Measurements from ENCODE around the gene CD48.
"Not testable (repeated sequence)": the region's sequence is repeated elsewhere in the genome, so short reads cannot be mapped to it uniquely, and the experiment has no call there.

CD48 gene

DNA sequence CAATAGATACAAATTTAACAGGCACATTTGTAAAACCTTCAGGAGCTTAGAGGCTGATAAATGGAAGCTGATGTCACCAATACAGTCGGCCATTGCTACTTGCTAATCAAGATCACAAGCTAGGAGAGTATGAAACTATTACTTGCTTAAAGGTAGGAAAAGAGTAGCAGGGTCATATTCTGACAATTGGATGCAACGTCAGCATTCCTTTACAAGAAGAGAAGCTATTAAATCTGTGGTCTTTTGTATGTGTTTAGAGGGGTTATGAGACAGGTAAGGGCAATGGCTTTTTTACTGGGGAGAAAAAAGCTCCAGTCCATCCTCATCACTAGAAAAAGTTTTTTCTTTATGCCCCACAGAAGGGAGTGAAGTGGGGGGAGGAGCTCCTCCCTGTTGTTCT is 11.7 kb upstream of the CD48 start:
- Histone ChIP-seq H3K4me1 (ENCODE audit: control insufficient read depth, low read depth, low read length) (peaks cover 9% of the 10 kb centered on the region), H3K9ac (ENCODE audit: low read length) (no peak overlapping the region), H3K36me3 (ENCODE audit: control insufficient read depth, low read depth, low read length) (no peaks in the 10 kb centered on the region), H3K4me3 (ENCODE audit: low read length) (no peak overlapping the region), H3K9me3 (ENCODE audit: control insufficient read depth, low read depth, low read length) (no peaks in the 10 kb centered on the region), H3K27me3 (ENCODE audit: control insufficient read depth, insufficient read depth, low read length) (no peaks in the 10 kb centered on the region), H3K27ac (ENCODE audit: low read length) (no peak overlapping the region)

DNA sequence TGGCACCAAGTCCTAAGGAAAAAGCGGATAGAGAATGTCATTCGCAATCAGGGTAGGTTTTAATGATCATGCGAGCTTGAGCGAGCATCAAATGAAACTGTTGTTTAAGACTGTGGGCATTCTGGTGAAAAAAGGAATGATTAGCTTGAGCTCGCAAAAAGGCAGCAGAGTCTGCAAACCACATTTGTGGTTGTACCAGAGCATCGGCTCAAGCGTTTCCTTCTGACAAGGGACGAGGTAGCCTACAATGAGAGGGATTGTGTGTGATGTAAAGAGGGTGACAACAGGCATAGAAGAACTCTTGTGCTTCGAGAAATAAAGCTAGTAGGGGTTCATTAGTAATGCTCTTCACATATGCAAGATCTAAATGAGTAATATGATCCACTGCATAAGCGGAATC is 11.1 kb upstream of the CD48 start:
- Histone ChIP-seq H3K9ac (ENCODE audit: low read length) (no peak overlapping the region), H3K4me3 (ENCODE audit: low read length) (no peak overlapping the region), H3K36me3 (ENCODE audit: control insufficient read depth, low read depth, low read length) (no peaks in the 10 kb centered on the region), H3K27ac (ENCODE audit: low read length) (no peak overlapping the region), H3K9me3 (ENCODE audit: control insufficient read depth, low read depth, low read length) (no peaks in the 10 kb centered on the region), H3K27me3 (ENCODE audit: control insufficient read depth, insufficient read depth, low read length) (no peaks in the 10 kb centered on the region), H3K4me1 (ENCODE audit: control insufficient read depth, low read depth, low read length) (peaks cover 9% of the 10 kb centered on the region)

DNA sequence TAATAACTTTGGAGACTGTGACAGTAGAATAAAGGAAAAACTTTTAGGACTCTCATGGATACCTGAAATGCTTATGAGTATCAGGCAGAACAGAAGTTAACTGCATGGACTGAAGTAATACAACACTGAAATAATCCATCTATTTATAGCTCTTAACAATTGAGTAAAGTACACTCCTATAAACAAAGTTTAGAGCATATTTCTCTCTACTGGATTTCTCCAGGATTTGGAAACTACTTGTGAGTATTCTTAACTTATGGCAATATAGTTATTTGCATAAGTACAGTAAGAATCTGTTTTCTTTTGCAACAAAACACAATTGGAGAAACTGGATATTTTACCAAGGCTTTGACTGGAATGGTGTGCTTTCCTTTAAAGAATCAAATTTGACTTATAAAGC is 9.9 kb upstream of the CD48 start:
- no peaks in the 10 kb centered on the region for H3K9me3 ChIP-seq (ENCODE audit: control insufficient read depth, low read depth, low read length)
- H3K9ac ChIP-seq (ENCODE audit: low read length): no peak overlapping the region
- no peaks in the 10 kb centered on the region for H3K27me3 ChIP-seq (ENCODE audit: control insufficient read depth, insufficient read depth, low read length)
- H3K27ac ChIP-seq (ENCODE audit: low read length): no peak overlapping the region
- H3K36me3 ChIP-seq (ENCODE audit: control insufficient read depth, low read depth, low read length): no peaks in the 10 kb centered on the region
- no peak overlapping the region for H3K4me3 ChIP-seq (ENCODE audit: low read length)
- peaks cover 7% of the 10 kb centered on the region for H3K4me1 ChIP-seq (ENCODE audit: control insufficient read depth, low read depth, low read length)

DNA sequence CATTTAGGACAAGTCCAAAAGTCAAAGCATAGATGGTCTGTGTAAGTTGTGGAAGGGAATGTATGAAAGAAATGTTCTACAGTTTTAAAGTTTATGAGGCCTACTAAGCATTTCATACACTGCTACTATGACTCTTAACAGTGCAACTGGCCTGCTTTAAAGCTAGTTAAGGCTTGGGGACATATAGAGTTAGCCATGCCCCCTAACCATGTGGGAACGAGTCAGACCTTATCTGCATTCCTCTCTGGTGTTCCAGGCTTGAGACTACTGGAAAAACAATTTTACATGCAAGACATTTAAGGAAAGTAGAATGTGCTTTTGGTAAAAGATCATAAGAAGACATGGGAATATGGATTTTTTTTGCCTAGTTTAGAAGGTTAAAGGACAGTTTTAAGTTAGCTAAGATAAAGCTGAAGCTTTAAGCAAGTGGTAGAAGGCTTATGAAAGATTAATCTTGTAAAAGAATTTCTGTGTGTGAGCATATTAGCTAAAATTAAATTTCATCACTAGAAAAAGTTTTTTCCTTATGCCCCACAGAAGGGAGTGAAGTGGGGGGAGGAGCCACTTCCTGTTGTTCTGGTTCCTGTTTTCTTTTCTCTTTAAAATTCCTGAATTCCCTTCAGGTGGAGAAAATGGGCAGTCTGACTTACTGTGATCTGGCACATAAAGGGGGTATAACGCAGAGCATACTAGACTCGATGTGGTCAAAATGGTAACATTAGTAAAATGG is 8.9 kb upstream of the CD48 start:
- H3K4me1 ChIP-seq (ENCODE audit: control insufficient read depth, low read depth, low read length): no peaks in the 10 kb centered on the region
- no peak overlapping the region for H3K27ac ChIP-seq (ENCODE audit: low read length)
- H3K9ac ChIP-seq (ENCODE audit: low read length): no peak overlapping the region
- no peak overlapping the region for H3K4me3 ChIP-seq (ENCODE audit: low read length)
- no peaks in the 10 kb centered on the region for H3K27me3 ChIP-seq (ENCODE audit: control insufficient read depth, insufficient read depth, low read length)
- no peaks in the 10 kb centered on the region for H3K9me3 ChIP-seq (ENCODE audit: control insufficient read depth, low read depth, low read length)
- no peaks in the 10 kb centered on the region for H3K36me3 ChIP-seq (ENCODE audit: control insufficient read depth, low read depth, low read length)

- Histone ChIP-seq H3K27me3 (ENCODE audit: control insufficient read depth, insufficient read depth, low read length) (no peaks in the 10 kb centered on the region), H3K4me1 (ENCODE audit: control insufficient read depth, low read depth, low read length) (no peaks in the 10 kb centered on the region), H3K4me3 (ENCODE audit: low read length) (no peak overlapping the region), H3K36me3 (ENCODE audit: control insufficient read depth, low read depth, low read length) (no peaks in the 10 kb centered on the region), H3K9ac (ENCODE audit: low read length) (no peak overlapping the region), H3K9me3 (ENCODE audit: control insufficient read depth, low read depth, low read length) (no peaks in the 10 kb centered on the region), H3K27ac (ENCODE audit: low read length) (no peak overlapping the region)
Measured at GRCh38 chr1:160718210-160718609, 6.6 kb upstream of the CD48 start.

GRCh38 chr1:160717306-160717705 is 5.7 kb upstream of the CD48 start:
- Histone ChIP-seq H3K27me3 (ENCODE audit: control insufficient read depth, insufficient read depth, low read length) (no peaks in the 10 kb centered on the region), H3K36me3 (ENCODE audit: control insufficient read depth, low read depth, low read length) (no peaks in the 10 kb centered on the region), H3K4me3 (ENCODE audit: low read length) (no peak overlapping the region), H3K9ac (ENCODE audit: low read length) (no peak overlapping the region), H3K9me3 (ENCODE audit: control insufficient read depth, low read depth, low read length) (no peaks in the 10 kb centered on the region), H3K4me1 (ENCODE audit: control insufficient read depth, low read depth, low read length) (no peaks in the 10 kb centered on the region), H3K27ac (ENCODE audit: low read length) (no peak overlapping the region)

DNA sequence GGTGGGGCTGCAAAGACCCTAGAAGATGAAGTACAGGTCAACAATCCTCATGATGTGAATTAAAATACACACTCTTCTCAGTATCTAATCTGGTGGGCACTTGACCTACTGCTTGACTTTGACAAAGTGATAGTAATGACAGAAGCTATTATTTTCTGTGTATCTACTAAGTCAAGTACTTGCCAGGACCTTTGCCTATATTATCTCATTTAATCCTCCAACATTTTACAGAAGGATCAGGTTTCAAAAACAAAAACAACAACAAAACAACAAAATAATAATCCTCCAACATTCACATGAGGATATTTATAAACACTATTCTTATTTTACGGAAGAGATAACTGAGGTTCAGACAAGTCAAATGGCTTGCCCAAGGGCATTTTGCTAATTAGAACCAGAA is 4.4 kb upstream of the CD48 start:
- H3K27ac ChIP-seq (ENCODE audit: low read length): no peak overlapping the region
- no peak overlapping the region for H3K4me3 ChIP-seq (ENCODE audit: low read length)
- no peak overlapping the region for H3K9ac ChIP-seq (ENCODE audit: low read length)
- no peaks in the 10 kb centered on the region for H3K27me3 ChIP-seq (ENCODE audit: control insufficient read depth, insufficient read depth, low read length)
- no peaks in the 10 kb centered on the region for H3K9me3 ChIP-seq (ENCODE audit: control insufficient read depth, low read depth, low read length)
- no peaks in the 10 kb centered on the region for H3K4me1 ChIP-seq (ENCODE audit: control insufficient read depth, low read depth, low read length)
- no peaks in the 10 kb centered on the region for H3K36me3 ChIP-seq (ENCODE audit: control insufficient read depth, low read depth, low read length)

DNA sequence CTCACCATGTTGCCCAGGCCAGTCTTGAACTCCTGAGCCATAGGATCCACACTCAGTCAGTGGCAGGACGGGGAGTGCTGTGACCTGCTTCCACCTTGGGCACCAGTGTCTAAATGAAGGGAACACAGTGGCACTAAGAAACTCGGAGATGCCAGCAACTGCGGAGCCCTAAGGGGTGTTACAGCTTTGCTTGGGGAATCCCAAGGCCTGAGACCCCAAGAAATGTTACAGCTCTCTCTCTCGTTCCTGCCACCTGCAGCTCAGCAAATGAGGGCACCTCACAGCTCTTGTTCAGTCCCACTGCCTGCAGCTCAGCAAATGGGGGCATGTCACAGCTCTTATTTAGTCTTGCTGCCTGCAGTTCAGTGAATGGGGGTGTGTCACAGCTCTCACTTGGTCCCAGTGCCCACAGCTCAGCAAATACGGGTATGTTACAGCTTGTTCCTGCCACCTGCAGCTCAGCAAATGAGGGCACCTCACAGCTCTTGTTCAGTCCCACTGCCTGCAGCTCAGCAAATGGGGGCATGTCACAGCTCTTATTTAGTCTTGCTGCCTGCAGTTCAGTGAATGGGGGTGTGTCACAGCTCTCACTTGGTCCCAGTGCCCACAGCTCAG is 2.5 kb upstream of the CD48 start:
- H3K27ac ChIP-seq (ENCODE audit: low read length); H3K36me3 ChIP-seq (ENCODE audit: control insufficient read depth, low read depth, low read length); H3K9me3 ChIP-seq (ENCODE audit: control insufficient read depth, low read depth, low read length); H3K4me1 ChIP-seq (ENCODE audit: control insufficient read depth, low read depth, low read length); H3K27me3 ChIP-seq (ENCODE audit: control insufficient read depth, insufficient read depth, low read length); H3K4me3 ChIP-seq (ENCODE audit: low read length); H3K9ac ChIP-seq (ENCODE audit: low read length): not testable (repeated sequence)

DNA sequence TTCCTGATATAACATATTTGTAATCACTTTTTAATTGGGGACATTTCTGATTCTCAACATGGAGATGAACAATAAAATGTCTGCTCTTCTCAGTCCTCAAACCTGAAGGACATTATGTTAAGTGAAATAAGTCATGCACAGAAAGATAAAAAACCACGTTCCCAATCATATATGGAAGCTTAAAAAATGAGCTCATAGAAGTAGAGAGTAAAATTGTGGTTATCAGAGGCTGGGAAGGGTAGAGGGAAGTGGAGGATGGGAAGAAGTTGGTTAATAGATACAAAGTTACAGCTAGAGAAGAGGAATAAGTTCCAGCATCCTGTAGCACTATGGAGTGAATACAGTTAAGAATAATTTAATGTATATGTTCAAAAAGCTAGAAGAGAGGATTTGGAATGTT is 1.5 kb upstream of the CD48 start:
- no peak overlapping the region for H3K27ac ChIP-seq (ENCODE audit: low read length)
- no peaks in the 10 kb centered on the region for H3K36me3 ChIP-seq (ENCODE audit: control insufficient read depth, low read depth, low read length)
- no peak overlapping the region for H3K9ac ChIP-seq (ENCODE audit: low read length)
- no peak overlapping the region for H3K4me3 ChIP-seq (ENCODE audit: low read length)
- H3K9me3 ChIP-seq (ENCODE audit: control insufficient read depth, low read depth, low read length): no peaks in the 10 kb centered on the region
- H3K27me3 ChIP-seq (ENCODE audit: control insufficient read depth, insufficient read depth, low read length): no peaks in the 10 kb centered on the region
- H3K4me1 ChIP-seq (ENCODE audit: control insufficient read depth, low read depth, low read length): no peaks in the 10 kb centered on the region

- H3K27me3 ChIP-seq (ENCODE audit: control insufficient read depth, insufficient read depth, low read length); H3K9me3 ChIP-seq (ENCODE audit: control insufficient read depth, low read depth, low read length); H3K9ac ChIP-seq (ENCODE audit: low read length); H3K27ac ChIP-seq (ENCODE audit: low read length); H3K36me3 ChIP-seq (ENCODE audit: control insufficient read depth, low read depth, low read length); H3K4me1 ChIP-seq (ENCODE audit: control insufficient read depth, low read depth, low read length); H3K4me3 ChIP-seq (ENCODE audit: low read length): not testable (repeated sequence)
Measured at GRCh38 chr1:160712525-160713080, 981 bp upstream of the CD48 start.

- no peaks in the 10 kb centered on the region for H3K4me1 ChIP-seq (ENCODE audit: control insufficient read depth, low read depth, low read length)
- no peaks in the 10 kb centered on the region for H3K27me3 ChIP-seq (ENCODE audit: control insufficient read depth, insufficient read depth, low read length)
- no peaks in the 10 kb centered on the region for H3K36me3 ChIP-seq (ENCODE audit: control insufficient read depth, low read depth, low read length)
- no peak overlapping the region for H3K4me3 ChIP-seq (ENCODE audit: low read length)
- H3K9me3 ChIP-seq (ENCODE audit: control insufficient read depth, low read depth, low read length): no peaks in the 10 kb centered on the region
- no peak overlapping the region for H3K9ac ChIP-seq (ENCODE audit: low read length)
- no peak overlapping the region for H3K27ac ChIP-seq (ENCODE audit: low read length)
Measured at GRCh38 chr1:160711276-160711601, 383 bp downstream of the CD48 start.

Data from iPS-18a (cell line).